Ovary (tissue), 3 donors: ENCODE results near the gene SMC5.

Experiments
- EP300 ChIP-seq: sonication (generic); formaldehyde crosslinking; IDR thresholded peaks from one replicate; pipeline ENCODE4 v1.6.1; 2017; ENCODE audit warnings: antibody characterized with exemption
- TF ChIP-seq, protein P1 (sequence below), 3 donors: fragments of 450-650 bp in 2 of 3; fragments of 200-600 bp in 1 of 3; IDR thresholded peaks; one replicate each; pipeline versions ENCODE4 v1.5.1 to v1.8.0; 2016 to 2022; ENCODE audit warnings: antibody characterized with exemption in 3 of 3, mild to moderate bottlenecking in 1 of 3
- donor health status: DM: no; HTN: no; CAD: no.

DNA sequence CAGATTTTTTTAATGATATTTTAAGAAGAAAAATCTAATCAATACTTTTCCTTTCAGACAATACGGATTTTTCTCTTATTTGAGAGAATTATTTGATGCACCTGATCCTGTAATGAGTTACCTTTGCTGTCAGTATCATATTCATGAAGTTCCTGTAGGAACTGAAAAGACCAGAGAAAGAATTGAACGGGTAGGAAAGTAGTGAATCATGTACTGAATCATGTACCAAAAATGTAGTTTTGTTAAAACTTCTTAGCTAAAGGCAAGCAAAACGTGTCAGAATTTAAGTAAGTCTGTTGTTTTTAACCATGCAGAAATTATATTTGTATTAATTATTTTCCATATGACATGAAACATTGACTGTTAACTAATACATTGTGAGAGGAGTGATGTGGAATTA, 56.6 kb downstream of the SMC5 start:
- TF ChIP-seq, protein P1, sequence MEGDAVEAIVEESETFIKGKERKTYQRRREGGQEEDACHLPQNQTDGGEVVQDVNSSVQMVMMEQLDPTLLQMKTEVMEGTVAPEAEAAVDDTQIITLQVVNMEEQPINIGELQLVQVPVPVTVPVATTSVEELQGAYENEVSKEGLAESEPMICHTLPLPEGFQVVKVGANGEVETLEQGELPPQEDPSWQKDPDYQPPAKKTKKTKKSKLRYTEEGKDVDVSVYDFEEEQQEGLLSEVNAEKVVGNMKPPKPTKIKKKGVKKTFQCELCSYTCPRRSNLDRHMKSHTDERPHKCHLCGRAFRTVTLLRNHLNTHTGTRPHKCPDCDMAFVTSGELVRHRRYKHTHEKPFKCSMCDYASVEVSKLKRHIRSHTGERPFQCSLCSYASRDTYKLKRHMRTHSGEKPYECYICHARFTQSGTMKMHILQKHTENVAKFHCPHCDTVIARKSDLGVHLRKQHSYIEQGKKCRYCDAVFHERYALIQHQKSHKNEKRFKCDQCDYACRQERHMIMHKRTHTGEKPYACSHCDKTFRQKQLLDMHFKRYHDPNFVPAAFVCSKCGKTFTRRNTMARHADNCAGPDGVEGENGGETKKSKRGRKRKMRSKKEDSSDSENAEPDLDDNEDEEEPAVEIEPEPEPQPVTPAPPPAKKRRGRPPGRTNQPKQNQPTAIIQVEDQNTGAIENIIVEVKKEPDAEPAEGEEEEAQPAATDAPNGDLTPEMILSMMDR (IDR thresholded peaks at IDR 0.05), result no peak
- TF ChIP-seq EP300, result no peak
